Brain pericyte (primary cell): Measurements from ENCODE around the gene ATP6V0C.

ENCODE experiments used
- DNase-seq: peaks from one replicate; pipeline ENCODE4 v3.0.0-alpha.2; 2012; ENCODE audit warnings: low read depth, low spot score

Gene ATP6V0C

DNA sequence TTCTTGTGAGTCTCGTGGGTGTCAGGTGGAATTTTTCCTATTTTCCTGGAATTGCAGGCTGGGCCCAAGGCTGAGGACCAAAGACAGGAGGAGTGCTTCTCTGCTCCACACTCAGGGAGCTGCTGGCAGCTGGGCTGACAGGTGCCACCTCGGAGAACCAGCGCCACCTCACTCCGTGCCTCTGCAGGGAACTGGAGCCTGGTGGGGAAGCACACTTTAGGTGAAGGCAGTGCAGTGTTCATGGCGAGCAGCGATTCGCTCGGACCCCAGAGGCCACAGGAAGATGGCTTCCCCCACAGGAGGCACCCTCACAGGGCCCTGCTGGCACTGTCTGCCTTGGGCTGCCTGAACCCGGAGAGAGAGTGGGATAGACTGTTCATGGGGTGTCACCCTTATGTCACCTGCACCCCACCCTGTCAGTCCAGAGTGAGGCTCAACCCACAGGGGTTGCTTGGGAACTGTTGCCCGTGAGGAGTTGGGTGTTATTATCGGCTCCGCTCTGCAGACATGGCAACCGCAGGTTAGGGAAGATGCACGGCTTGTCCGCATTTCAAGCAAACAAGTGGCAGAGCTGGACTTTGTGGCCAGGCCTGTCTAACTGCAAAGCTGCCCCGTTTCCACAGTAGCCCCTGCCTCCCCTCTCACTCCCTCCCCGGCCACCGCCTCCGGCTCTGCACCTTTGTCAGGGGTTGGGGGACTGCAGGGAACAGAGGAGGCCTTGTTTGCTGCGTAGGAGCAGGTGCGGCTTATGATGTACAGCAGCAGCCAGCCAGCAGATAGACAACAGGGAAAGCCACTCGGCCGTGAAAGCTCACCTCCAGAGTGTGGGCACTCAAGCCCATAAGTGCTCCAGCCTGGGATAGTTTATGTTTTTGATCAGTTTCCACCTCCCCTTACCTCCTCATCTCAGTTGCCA lies 23.3 kb upstream of the ATP6V0C start:
- no peak for DNase-seq

DNA sequence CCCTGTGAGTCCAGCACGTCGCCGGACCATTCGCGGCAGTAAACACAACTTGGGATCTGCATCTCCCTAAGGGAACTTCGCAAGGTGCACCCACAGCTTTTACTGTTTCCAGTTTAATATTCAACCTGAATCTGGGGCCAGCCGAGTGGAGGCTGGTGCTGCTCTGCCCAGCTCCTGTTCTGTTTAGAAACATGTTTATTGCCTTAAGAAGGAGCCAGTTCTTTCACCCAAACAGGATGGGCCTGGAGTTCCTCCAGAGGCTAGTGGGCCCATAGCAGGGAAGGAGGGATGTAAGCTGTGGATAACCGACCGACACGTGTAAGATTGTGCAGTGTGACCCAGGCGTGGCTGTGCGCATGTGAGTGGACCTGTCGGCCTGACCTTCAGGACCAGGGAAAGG lies 21.5 kb upstream of the ATP6V0C start:
- no peak for DNase-seq

DNA sequence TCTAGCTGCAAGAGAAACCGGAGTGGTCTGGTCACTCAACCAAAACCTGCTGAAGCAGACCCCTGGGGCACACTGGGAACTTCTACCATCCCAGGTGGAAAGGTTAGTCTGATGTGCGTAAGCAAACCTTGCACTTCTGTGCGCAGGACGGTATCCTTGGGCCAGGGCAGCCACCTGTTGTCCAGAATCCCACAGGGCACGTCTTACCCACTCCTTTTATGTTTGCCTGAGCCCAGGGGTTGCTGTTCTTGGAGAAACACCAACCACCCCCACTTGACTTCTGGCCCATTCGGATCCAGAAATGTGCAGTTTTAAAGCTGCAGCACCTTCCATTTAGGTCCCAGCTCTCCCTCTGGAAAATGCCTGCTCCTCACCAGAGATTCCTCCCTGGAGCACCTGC lies 20.1 kb upstream of the ATP6V0C start:
- DNase-seq, result no peak

DNA sequence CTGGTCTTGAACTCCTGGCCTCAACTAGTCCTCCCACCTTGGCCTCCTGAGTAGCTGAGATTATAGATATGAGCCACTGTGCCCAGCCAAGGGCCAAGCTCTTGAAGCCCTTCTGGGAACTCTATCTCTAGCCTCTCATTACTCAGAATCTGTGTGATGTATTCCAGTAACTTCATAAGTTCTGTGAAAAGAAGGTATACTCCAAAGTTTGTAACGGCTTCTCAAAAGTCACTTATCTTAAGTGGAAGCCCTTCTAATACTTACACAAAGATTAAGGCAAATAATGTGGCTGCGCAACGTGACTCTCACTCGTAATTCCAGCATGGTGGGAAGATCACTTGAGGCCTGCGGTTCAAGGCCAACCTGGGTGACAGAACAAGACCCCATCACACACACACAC lies 19.1 kb upstream of the ATP6V0C start:
- no peak for DNase-seq

DNA sequence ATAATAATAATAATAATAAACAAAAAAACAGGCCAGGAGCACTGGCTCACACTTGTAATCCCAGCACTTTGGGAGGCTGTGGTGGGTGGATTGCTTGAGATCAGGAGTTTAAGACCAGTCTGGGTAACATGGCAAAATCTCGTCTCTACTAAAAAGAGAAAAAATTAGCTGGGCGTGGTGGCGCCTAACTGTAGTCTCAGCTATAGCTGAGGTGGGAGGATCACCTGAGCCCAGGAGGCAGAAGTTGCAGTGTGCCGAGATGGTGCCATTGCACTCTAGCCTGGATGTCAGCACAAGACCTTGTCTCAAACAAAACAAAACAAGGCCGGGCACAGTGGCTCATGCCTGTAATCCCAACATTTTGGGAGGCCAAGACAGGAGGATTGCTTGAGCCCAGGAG lies 18.7 kb upstream of the ATP6V0C start:
- no peak for DNase-seq

DNA sequence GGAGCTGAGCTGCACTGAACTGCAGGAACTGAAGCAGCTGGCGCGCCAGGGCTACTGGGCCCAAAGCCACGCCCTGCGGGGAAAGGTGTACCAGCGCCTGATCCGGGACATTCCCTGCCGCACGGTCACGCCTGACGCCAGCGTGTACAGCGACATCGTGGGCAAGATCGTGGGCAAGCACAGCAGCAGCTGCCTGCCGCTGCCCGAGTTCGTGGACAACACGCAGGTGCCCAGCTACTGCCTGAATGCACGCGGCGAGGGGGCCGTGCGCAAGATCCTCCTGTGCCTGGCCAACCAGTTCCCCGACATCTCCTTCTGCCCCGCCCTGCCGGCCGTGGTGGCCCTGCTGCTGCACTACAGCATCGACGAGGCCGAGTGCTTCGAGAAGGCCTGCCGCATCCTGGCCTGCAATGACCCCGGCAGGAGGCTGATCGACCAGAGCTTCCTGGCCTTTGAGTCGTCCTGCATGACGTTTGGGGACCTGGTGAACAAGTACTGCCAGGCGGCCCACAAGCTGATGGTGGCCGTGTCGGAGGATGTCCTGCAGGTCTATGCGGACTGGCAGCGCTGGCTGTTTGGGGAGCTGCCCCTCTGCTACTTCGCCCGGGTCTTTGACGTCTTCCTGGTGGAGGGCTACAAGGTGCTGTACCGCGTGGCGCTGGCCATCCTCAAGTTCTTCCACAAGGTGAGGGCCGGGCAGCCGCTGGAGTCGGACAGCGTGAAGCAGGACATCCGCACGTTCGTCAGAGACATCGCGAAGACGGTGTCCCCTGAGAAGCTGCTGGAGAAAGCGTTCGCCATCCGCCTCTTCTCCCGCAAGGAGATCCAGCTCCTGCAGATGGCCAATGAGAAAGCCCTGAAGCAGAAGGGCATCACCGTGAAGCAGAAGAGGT lies 17.3 kb upstream of the ATP6V0C start:
- no peak for DNase-seq

DNA sequence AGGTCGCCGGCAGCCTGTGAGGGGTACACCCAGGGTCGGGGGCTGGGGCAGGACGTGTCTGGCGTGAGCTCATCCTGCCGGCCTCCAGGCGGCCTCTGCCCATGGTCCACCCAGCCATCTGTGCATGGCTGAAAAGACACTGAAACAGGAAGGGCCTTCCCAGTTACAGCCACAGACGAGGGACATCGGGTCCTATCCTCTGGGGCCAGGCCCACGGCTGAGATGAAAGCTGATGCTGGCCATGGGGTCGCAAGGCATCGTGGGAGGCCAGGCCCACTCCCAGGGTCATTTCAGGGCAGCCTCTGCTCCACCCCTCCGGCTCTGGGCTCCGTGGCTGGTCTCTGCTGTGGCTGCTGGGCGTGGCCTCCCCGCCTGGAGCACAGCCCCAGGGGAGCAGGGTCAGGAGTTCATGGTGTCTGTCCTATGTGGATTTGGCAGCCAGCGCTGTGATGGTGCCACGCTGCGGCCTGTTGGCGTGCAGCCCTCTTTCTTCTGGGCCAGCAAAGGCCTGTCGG lies 16.6 kb upstream of the ATP6V0C start:
- no peak for DNase-seq

DNA sequence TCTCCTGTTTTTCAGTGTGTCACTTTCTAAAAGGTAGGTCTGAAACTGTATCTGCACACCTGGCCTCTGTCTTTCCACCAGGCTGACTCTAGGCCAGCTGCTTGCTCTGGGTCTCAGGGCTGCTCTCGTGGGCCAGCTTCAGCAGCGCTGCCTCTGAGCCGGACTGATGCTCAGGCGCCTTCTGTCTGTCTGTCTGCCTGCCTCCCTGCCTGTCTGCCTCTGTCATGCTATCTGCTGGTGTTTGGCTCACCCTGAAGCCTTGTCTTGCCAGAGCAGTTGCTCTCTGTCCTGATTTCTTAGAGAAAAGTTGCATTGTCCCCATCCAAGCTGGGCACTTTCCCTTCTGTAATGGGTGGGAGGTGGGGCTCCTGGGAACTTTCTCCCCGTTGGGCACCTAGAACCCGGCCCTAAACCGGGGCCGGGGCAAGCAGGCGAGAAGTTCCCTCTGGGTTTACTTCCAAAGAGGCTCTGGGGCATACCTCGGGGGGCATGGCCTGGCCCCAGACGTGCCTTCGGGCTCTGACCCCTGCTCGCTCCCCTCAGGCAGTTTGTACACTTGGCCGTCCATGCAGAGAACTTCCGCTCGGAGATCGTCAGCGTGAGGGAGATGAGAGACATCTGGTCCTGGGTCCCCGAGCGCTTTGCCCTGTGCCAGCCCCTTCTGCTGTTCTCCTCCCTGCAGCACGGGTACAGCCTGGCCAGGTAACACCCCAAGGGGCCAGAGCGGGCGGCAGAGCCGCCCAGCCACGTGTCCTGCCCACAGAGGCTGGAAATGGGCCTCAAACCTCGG lies 15.9 kb upstream of the ATP6V0C start:
- DNase-seq, result no peak

DNA sequence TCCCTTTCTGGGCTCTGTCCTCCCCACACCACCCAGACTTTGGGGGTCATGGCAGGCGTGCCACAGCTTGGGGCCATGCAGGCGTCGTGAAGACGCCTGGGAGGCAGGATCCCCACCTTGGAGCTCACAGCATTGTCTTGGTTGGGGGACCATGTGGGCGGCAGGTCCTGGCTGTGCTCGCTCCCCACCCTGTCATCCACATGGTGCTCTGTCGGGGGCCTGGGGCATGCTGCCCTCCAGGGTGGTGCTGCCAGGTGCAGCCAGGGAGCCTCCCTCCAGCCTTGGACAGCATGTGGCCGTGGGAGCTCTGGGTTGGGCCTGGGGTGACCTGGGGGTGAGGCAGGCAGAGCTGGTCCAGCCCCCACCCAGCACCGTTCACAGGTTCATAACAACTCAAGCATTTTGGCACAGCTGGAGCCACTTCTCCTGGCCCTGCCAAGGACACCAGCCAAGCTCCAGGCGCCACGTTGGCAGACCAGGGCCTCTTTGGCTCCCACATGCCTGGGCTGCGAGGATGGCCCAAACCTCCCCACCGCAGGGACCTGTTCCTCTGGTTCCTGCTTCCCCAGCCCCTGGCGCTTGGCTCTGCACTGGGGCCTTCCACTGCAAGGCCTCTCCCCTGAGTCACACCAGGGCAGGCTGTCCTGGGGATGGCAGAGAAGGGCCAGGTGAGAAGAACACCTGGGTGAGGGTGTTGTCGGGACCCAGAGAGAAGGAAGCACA lies 15.1 kb upstream of the ATP6V0C start:
- DNase-seq, result no peak

DNA sequence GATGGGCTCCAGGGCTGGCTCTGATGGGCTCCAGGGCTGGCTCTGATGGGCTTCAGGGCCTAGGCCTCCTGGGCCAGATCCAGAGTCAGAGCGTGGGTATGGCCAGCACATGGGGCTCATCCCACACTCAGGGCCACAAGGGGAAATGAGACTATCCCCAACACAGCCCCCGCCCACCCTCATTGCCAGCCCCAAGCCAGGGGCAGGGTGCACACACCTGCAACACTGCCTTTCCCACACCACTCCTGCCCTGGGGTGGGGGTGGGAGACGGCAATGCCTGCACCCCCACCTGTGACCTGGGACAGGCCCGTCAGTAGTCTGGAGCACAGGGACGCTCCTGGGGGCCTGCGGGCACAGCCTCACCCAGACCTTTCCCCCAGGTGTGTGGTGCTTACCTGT lies 14.3 kb upstream of the ATP6V0C start:
- no peak for DNase-seq

DNA sequence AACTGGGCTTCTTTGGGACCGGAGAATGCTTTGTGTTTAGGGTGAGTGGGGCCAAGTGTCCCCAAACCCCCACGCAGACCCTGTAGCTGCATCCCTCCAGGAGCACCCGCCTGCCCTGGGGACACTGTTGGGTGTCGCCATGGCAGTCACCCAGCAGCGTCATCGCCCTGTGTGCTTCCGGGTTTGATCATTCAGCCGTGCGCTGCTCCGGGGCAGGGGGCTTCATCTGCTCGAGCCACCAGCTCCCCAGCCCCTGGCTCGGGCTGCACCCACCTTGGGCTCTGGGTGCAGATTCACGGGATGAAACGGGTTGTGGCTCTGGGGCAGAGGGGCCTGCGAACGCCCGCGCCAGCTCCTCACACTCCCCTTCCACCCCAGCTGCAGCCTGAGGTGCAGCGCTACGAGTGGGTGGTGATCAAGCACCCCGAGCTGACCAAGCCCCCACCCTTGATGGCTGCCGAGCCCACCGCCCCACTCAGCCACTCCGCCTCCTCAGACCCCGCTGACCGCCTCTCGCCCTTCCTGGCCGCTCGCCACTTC lies 13.8 kb upstream of the ATP6V0C start:
- DNase-seq, result no peak

DNA sequence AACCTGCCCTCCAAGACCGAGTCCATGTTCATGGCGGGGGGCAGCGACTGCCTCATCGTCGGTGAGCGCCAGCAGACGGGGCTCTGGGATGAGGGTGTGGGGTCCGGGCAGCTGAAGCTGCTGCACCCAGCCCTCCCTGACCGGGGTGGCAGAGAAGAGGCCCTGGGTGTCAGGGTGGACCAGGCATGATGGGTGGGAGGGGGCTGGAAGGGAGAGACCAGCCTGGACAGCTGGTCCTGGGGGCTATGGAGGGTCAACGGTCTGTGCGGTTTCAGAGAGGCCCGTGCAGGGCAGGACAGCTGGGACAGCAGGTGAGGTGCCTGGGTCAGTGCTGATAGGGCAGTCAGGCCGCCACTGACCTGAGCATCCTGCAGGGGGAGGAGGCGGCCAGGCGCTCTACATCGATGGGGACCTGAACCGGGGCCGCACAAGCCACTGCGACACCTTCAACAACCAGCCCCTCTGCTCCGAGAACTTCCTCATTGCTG lies 13.3 kb upstream of the ATP6V0C start:
- DNase-seq, result no peak

DNA sequence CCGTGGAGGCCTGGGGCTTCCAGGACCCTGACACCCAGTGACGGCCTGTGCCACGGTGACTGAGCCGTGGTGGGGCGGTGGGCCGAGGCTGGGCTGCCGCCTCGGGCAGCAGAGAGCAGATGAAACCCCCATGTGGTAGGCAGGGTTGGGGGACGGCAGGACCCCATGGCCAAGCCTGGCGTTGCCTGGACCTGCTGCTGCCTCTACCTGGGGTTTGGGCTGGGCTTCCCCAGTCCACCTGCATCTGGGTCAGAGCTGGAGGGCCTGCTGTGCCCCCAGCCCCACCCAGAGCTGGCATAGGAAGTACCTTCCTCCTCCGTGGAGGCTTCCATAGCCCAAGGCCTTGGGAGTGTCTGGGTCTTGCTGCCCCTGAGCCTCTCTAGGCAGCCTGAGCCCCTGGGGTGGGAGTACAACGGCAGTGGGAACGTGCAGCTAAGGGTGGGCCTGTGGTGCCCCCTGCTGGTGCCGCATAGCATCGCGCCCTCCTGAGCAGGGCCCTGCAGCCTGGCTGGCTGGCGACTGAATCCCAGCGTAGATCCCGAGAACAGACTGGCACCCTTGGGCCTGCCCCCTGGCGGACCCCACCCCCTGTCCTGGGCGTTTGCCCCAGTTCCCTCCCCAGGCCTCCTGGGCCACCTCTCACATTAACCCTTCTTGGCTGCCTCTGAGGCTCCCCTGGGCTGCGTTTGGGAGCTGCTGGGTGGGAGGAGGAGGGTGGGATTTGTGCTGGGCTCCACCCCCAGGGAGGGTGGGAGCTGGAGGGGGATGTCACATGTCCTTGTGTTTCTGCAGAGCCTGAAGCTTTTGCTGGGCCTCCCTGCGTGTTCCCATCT lies 12.6 kb upstream of the ATP6V0C start:
- peak; percentile 61 for DNase-seq

DNA sequence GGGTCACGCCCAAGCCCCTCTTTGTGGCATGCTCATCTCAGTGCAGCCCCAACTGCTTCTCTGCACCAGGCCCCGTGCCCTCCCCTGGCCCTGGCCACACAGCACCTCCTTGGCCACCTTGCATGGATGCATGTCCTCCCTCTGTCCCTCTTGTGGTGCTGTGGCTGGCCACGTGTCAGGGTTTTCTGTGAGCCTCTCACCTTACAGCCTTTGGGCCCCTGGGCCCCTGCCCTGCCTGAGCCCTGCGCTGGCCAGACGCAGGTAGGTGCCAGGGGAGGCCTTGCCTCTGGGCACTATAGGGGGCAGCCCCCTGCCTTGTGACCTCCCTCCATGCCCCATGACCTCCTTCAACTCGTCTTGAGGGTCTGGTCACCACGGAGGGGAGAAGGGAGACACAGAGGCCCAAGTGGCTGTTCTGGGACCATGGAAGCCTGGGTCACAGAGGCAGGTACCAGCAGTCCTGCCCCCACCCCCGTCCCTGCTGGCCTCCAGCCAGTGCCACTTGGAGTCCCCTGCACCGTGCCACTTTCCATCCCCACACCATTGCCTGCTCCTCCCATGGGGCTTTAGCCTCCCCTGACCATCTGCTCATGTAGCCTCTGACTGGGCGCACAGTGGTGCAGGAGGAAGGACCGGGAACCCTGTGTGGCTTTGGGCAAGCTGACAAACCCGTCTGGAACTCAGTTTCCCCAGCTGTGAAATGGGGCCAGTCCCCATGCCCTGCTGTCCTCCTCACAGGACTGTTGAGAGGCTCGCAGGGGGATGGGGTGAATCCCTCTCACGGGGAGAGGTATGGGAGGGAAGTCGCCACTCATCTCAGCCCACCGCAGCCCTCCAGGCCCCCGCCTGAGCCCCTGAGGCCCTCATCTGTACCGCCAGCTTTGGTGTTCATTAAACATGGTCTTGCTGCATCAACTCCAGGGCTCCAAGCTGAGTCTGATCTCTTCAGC lies 11.5 kb upstream of the ATP6V0C start:
- no peak for DNase-seq

DNA sequence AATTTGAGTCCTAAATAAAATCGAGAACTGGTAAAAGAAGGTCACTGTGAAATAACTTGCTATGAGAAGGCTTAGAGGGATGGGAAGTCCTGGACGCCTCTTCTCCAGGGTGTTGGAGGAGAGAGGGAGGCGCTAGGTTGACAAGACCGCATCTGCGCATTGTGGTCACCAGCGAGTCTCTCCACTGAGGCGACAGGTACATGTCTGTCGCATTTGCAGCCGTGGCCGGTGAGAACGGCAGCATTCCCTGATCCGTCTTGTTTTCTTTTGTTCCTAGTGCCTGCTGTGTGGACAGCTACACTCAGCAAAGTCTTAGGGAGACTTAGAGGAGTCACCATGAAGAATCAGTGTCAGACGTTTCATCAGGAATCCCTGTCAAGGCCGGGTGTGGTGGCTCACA lies 8.1 kb upstream of the ATP6V0C start:
- no peak for DNase-seq

DNA sequence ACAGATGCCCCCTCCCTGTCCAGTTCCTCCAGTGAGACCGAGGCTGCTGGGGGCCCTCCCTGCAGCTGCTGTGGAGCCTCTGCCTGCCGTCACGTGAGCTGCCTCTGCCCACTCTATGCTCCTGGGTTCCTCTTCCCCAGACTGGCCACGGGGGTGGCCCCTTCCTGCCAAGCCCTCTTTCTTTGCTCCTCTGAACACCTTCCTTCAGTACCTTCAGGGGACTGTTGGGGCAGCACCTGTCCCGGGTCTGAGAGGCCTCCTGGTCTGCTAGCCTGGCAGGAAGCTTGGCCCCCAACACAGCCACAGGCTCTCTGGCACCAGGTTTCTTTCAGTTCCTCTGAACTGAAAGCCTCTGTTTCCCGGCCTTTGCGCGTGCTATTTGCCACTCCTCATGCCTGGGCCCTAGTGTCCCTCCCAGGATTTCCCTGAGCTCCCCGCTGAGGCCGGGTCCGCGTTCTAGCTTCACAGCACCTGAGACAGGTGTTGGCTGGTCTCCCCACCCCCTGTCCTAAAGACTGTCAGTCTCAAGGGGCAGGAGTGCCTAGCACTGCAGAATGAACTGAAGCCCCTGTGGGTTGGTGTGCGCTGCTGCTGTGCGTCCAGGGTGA lies 6.6 kb upstream of the ATP6V0C start:
- DNase-seq, result no peak

DNA sequence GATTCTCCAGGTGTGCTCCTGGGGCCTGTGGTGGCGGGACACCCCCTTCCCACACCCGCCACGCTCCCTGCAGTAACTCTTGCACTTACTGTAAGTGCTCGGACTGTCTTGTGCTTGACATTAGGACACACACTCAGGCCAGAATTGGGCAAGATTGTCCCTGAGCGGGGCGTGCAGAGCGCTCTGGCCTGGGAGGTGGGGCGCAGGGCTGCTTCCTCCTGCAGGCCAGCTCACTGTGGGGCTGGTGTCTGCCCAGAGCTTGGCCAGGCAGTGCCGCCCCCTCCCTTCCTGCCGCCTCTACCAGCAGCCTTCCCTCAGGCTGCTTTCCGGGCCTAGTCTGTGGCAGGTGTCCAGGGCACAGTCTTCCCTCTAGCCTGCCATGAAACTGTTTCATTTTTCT lies 6.1 kb upstream of the ATP6V0C start:
- no peak for DNase-seq
